ENCODE data around the gene NAALADL2.

GRCh38 chr3:175070946-175071345, 211.8 kb downstream of the NAALADL2 start:
- no peak for TF ChIP-seq CTCF (IDR thresholded peaks at IDR 0.05)
- no peak for TF ChIP-seq POLR2A (IDR thresholded peaks at IDR 0.05)
